Stimulated activated naive CD4-positive, alpha-beta T cell (primary cell): ENCODE data around the gene FGF4.

Experiments
- DNase-seq, 6 experiments: peaks; one replicate each; lab custom pipeline; 2025; lab: John Stamatoyannopoulos, UW

The FGF4 gene

GRCh38 chr11:69775163-69775755, at the start of gene FGF4:
Gene FGF4, minus strand, starts transcription at chr11:69775341. Its CDS starts 257 bp downstream, at chr11:69775084.
- DNase-seq: no peak

GRCh38 chr11:69823641-69824265, 48.6 kb upstream of the FGF4 start:
- no peak for DNase-seq

- DNase-seq: no peak
Measured at GRCh38 chr11:69822676-69823494, 47.7 kb upstream of the FGF4 start.

- no peak for DNase-seq
Measured at GRCh38 chr11:69821511-69822040, 46.4 kb upstream of the FGF4 start.

GRCh38 chr11:69820441-69820840, 45.3 kb upstream of the FGF4 start:
- no peak for DNase-seq

GRCh38 chr11:69819541-69820070, 44.5 kb upstream of the FGF4 start:
- no peak for DNase-seq

GRCh38 chr11:69818603-69819441, 43.7 kb upstream of the FGF4 start, which contains the start of gene FGF3:
Gene FGF3, minus strand, starts transcription at chr11:69819416. Its CDS starts 483 bp downstream, at chr11:69818933.
- DNase-seq: no peak

- DNase-seq: no peak
Measured at GRCh38 chr11:69818231-69818602, 43.1 kb upstream of the FGF4 start.

- no peak for DNase-seq
Measured at GRCh38 chr11:69817265-69818230, 42.4 kb upstream of the FGF4 start.

GRCh38 chr11:69816671-69817070, 41.5 kb upstream of the FGF4 start:
- no peak for DNase-seq

- DNase-seq: no peak
Measured at GRCh38 chr11:69815973-69816372, 40.8 kb upstream of the FGF4 start.

GRCh38 chr11:69814902-69815301, 39.8 kb upstream of the FGF4 start:
- DNase-seq: no peak

GRCh38 chr11:69814411-69814810, 39.3 kb upstream of the FGF4 start:
- DNase-seq: no peak

- DNase-seq: no peak
Measured at GRCh38 chr11:69813839-69814238, 38.7 kb upstream of the FGF4 start.

GRCh38 chr11:69812946-69813345, 37.8 kb upstream of the FGF4 start:
- no peak for DNase-seq

GRCh38 chr11:69812256-69812655, 37.1 kb upstream of the FGF4 start:
- DNase-seq: no peak

- no peak for DNase-seq
Measured at GRCh38 chr11:69811431-69811830, 36.3 kb upstream of the FGF4 start.

- DNase-seq: no peak
Measured at GRCh38 chr11:69810289-69811118, 35.4 kb upstream of the FGF4 start.

GRCh38 chr11:69808667-69809086, 33.5 kb upstream of the FGF4 start:
- no peak for DNase-seq
